K562 (cell line): ENCODE measurements around the gene GET3. TPM values are rescaled to one million over a fixed set of nuclear protein-coding genes. Genes with fewer than 3 reads are reported as not detected.

Experiments used
- ARHGAP35 ChIP-seq: fragments of 450-650 bp; IDR thresholded peaks from 2 replicates; pipeline ENCODE4 v1.6.1; 2018; ENCODE audit not compliant: partially characterized antibody
- GATAD2A ChIP-seq: fragments of 450-650 bp; IDR thresholded peaks from 2 replicates; pipeline ENCODE4 v1.6.1; 2017
- HES1 ChIP-seq: fragments of 450-650 bp; IDR thresholded peaks from 2 replicates; pipeline ENCODE4 v1.6.1; 2016; ENCODE audit warnings: low read depth, mild to moderate bottlenecking, moderate library complexity
- ILK ChIP-seq: fragments of 450-650 bp; IDR thresholded peaks from 2 replicates; pipeline ENCODE4 v1.6.1; 2016; ENCODE audit warnings: missing genetic modification characterization, low read depth, mild to moderate bottlenecking, missing compliant biosample characterization, moderate library complexity, borderline replicate concordance
- KDM1A ChIP-seq, 2 experiments: fragments of 450-650 bp; IDR thresholded peaks; 2 replicates each; pipeline ENCODE4 v1.6.1; 2016; ENCODE audit warnings: mild to moderate bottlenecking in 2 of 2
- KLF6 ChIP-seq: fragments of 250-450 bp; sonication (Bioruptor Pico); IDR thresholded peaks from 2 replicates; pipeline ENCODE4 v1.4.0; 2020; ENCODE audit warnings: mild to moderate bottlenecking, moderate library complexity, borderline replicate concordance
- MEF2A ChIP-seq: IDR thresholded peaks from 2 replicates; pipeline ENCODE4 v1.6.1; 2011; ENCODE audit warnings: low read depth, mild to moderate bottlenecking, low read length, moderate library complexity; ENCODE audit not compliant: control insufficient read depth
- MYNN ChIP-seq, 2 experiments: sonication (generic); formaldehyde crosslinking in 1 of 2; IDR thresholded peaks; 2 replicates each; pipeline versions ENCODE4 v1.5.0 to v1.6.1; 2016 to 2020; ENCODE audit warnings: antibody characterized with exemption in 1 of 2, missing genetic modification reagents in 1 of 2
- NR2C1 ChIP-seq, 2 experiments: fragments of 450-650 bp; IDR thresholded peaks; 2 replicates each; pipeline ENCODE4 v1.6.1; 2017; ENCODE audit warnings: mild to moderate bottlenecking in 2 of 2, antibody characterized with exemption in 1 of 2, inconsistent platforms in 1 of 2, missing compliant biosample characterization in 1 of 2, missing genetic modification characterization in 1 of 2
- RBM25 ChIP-seq: fragments of 200-400 bp; formaldehyde crosslinking; IDR thresholded peaks from 2 replicates; pipeline ENCODE4 v1.6.1; 2018; ENCODE audit warnings: low read length, low read depth, moderate library complexity; ENCODE audit not compliant: severe bottlenecking
- SMARCA4 ChIP-seq: fragments of 450-650 bp; IDR thresholded peaks from 2 replicates; pipeline ENCODE4 v1.6.1; 2016
- SMARCE1 ChIP-seq: fragments of 450-650 bp; IDR thresholded peaks from 2 replicates; pipeline ENCODE4 v1.7.1; 2016; ENCODE audit warnings: mild to moderate bottlenecking
- TBL1XR1 ChIP-seq, 2 experiments: IDR thresholded peaks; 2 replicates each; pipeline ENCODE4 v1.6.1; 2012; ENCODE audit warnings: improper control_type of control experiment in 2 of 2, low read length in 2 of 2, mild to moderate bottlenecking in 1 of 2
- ZBTB1 ChIP-seq: sonication (generic); formaldehyde crosslinking; IDR thresholded peaks from 2 replicates; pipeline ENCODE4 v1.8.1; 2023; ENCODE audit warnings: missing genetic modification reagents, low read depth, mild to moderate bottlenecking, borderline replicate concordance
- ZFP36 ChIP-seq: fragments of 150-350 bp; IDR thresholded peaks from 2 replicates; pipeline ENCODE4 v1.6.1; 2018; ENCODE audit warnings: low read length, low read depth; ENCODE audit not compliant: partially characterized antibody
- ZNF197 ChIP-seq: fragments of 200-800 bp; sonication (Bioruptor generic); IDR thresholded peaks from 2 replicates; pipeline ENCODE4 v1.6.1; 2016; ENCODE audit warnings: low read depth, missing genetic modification characterization, missing compliant biosample characterization
- ZNF212 ChIP-seq: fragments of 450-650 bp; formaldehyde crosslinking; IDR thresholded peaks from 2 replicates; pipeline ENCODE4 v1.4.0; 2020; ENCODE audit warnings: mild to moderate bottlenecking
- ZNF384 ChIP-seq: IDR thresholded peaks from 2 replicates; pipeline ENCODE4 v1.6.1; 2012; ENCODE audit warnings: low read depth, low read length, improper control_type of control experiment
- ZNF518B ChIP-seq: fragments of 250-450 bp; sonication (Bioruptor Pico); IDR thresholded peaks from 2 replicates; pipeline ENCODE4 v1.5.0; 2021; ENCODE audit warnings: mild to moderate bottlenecking, moderate library complexity
- ZNF584 ChIP-seq: fragments of 200-800 bp; sonication (Bioruptor generic); IDR thresholded peaks from 2 replicates; pipeline ENCODE4 v1.6.1; 2016; ENCODE audit warnings: low read depth, mild to moderate bottlenecking, missing genetic modification characterization, missing compliant biosample characterization
- ZNF780A ChIP-seq: fragments of 250-450 bp; sonication (Bioruptor Pico); IDR thresholded peaks from 2 replicates; pipeline ENCODE4 v1.5.0; 2021; ENCODE audit warnings: mild to moderate bottlenecking
- polyA plus RNA-seq, 8 experiments: library from polyadenylated mRNA; depleted of rRNA in 4 of 8; stranded (reverse) in 5 of 8; unstranded in 3 of 8; fragments of >200 nt; fragmentation: Nextera tagmentation in 2 of 8; fragmentation: Illumina TruSeq in 1 of 8; extraction: Ambion mirVana in 2 of 8; extraction: Trizol in 1 of 8; gene quantifications; 2 replicates each; pipeline versions ENCODE4 v1.2.1 to v1.2.3, GENCODE V29; 2011 to 2014; ENCODE audit warnings: inconsistent platforms in 1 of 8, missing spikeins in 1 of 8
- total RNA-seq, 7 experiments: library from RNA; depleted of rRNA in 6 of 7; stranded (reverse); fragments of >200 nt in 6 of 7; fragmentation: Illumina TruSeq in 2 of 7; extraction: Trizol in 2 of 7; gene quantifications; 2 replicates each; pipeline versions ENCODE4 v1.2.1 to v1.2.3, GENCODE V29; 2011 to 2021; ENCODE audit warnings: low replicate concordance in 1 of 7

Gene GET3
- total and polyA plus RNA-seq, 9 of the 15 experiments (the other 6 are each of a cell fraction or from before 2014, with no cell fraction given): 8.3 to 83.5 (median 51.8) TPM

GRCh38 chr19:12782424-12783290 is 45.4 kb downstream of the GET3 start (continued):
- TF ChIP-seq SMARCA4: peak; percentile 11; the same call in 1 of the 2 replicates
- TF ChIP-seq SMARCE1: peak; percentile 39; the same call in 1 of the 2 replicates
- peak in 1 of 2 experiments; percentile 11; a peak in 1 of 4 replicates for TF ChIP-seq TBL1XR1 (IDR thresholded peaks at IDR 0.05; ENCODE audit: low read length in 2 of 2)
- TF ChIP-seq ZNF197 (CRISPR knock-in tag): no peak
- no peak for TF ChIP-seq MEF2A
- TF ChIP-seq ZNF518B (CRISPR knock-in tag): no peak
- no peak for TF ChIP-seq NR2C1 (IDR thresholded peaks at IDR 0.05)
- TF ChIP-seq NR2C1 (tag; IDR thresholded peaks at IDR 0.05): no peak
- TF ChIP-seq RBM25: no peak
- no peak for TF ChIP-seq ZFP36
- TF ChIP-seq MYNN (IDR thresholded peaks at IDR 0.05): peak; percentile 37; the same call in 1 of the 2 replicates
- TF ChIP-seq MYNN (CRISPR knock-in tag; IDR thresholded peaks at IDR 0.05): no peak
- TF ChIP-seq ZNF212: no peak
- no peak for TF ChIP-seq HES1
- TF ChIP-seq ILK (tag): no peak
- TF ChIP-seq ZNF384: no peak
- TF ChIP-seq KDM1A (IDR thresholded peaks at IDR 0.05): no peak
- peak; percentile 100 for TF ChIP-seq GATAD2A
- TF ChIP-seq ZBTB1: peak; percentile 78
- no peak for TF ChIP-seq ZNF780A
- TF ChIP-seq ARHGAP35: no peak
- no peak for TF ChIP-seq ZNF584 (CRISPR knock-in tag)
- no peak for TF ChIP-seq KLF6 (CRISPR knock-in tag)
